NCI-H526 treated with DMSO at 0.1 percent for 48 hours (cell line): Measurements from ENCODE around the gene SDK2.

ENCODE experiments used
- DNase-seq: peaks from one replicate; lab custom pipeline; 2025; lab: John Stamatoyannopoulos, UW

The SDK2 gene

GRCh38 chr17:73555199-73555960 is 88.9 kb downstream of the SDK2 start:
- no peak for DNase-seq

- no peak for DNase-seq
These were observed 89.7 kb downstream of the SDK2 start for GRCh38 chr17:73554498-73554897.

GRCh38 chr17:73553311-73553710 is 90.9 kb downstream of the SDK2 start:
- DNase-seq, result no peak

DNA sequence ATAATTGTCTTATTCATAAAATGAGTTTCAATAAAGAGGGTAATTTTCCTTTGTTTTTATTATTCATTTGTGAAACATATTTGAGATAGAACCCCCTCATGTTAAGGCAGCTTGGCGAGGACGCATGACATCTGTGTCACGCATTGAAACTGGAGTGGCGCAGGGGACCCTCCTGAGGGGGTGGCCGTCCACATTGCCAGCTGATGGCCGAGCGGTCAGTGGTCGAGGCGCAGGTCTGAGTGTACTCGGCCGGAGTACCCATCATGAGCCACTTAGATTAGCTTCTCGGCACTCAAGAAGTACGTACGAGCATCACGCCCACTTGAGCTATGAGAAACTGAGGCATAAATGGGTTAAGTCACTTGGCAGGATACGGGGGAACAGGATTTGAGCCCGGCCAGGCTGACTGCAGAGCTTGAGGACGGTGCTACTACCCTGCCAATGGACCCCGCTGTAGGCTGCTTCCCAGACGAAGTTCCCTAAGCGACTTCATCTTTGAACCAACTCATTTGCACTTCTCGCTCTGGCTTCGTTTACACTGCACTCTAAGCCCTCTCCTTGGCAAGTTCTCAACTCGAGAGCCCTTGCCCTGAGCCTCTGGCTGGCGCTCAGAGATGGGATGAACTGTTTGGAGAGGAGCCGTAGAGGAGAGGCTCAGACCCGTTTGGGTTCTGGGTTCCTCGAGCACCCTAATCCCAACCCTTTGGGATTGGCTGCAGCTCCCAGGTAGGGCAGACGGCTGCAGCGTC is 91.8 kb downstream of the SDK2 start:
- DNase-seq, result no peak

DNA sequence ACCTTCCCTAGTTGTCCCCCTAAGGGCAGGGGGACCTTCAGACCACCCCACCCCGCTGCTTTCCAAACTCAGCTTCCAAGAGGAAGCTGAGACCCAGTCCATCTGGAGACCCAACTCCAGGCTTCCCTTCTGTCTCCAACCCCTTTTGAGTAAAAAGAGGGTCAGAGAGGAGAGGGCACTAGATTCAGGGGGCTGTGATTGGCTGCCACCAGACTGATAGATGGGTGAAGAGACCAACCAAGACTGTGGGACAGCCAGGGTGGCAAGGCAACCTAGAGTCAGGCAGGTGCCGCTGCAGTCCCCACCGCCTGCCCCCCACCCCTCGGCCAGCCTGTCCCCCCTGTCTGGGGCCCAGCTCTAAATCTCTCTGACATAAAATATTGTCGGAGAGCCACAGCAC is 92.5 kb downstream of the SDK2 start:
- DNase-seq, result no peak

DNA sequence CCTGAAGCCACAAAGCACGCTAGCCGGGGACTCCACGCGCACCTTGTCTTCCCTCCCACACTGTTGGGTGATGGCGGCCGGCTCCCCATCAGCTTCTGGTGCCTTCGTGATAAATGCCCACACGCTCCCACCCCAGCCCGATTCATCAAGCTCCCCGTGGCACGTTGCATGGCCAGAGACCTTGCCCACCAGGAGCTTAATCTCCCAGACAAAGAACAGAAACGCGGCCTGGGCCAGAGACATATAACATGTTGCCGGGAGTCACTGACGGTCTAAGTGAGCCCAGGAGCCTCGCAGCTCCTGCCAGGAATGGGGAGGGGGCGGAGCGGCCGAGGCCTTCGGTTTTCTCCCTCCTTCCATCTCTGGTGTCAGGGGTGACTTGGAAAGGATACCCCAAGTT is 93.1 kb downstream of the SDK2 start:
- DNase-seq, result no peak

DNA sequence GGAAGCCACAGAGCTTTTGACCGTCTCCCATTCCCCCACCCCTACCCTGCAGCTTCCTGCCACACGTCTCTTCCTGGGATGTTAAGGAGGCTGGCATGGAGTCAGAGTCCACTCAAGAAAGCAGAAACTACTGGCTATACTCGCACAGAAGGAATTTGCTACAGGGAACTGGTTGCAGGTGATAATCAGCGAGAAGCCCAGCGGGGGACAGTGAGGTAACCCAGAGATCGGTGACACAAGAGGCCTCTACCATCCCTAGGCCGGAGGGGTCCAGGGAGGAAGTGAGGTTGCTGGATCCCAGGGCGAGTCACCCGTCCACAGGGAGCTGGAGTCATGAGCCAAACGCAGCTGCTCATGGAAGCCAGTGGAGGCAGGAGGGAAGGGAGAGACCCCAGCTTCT is 93.7 kb downstream of the SDK2 start:
- no peak for DNase-seq

GRCh38 chr17:73549841-73550430 is 94.3 kb downstream of the SDK2 start:
- no peak for DNase-seq

GRCh38 chr17:73548620-73549311 is 95.5 kb downstream of the SDK2 start:
- no peak for DNase-seq

DNA sequence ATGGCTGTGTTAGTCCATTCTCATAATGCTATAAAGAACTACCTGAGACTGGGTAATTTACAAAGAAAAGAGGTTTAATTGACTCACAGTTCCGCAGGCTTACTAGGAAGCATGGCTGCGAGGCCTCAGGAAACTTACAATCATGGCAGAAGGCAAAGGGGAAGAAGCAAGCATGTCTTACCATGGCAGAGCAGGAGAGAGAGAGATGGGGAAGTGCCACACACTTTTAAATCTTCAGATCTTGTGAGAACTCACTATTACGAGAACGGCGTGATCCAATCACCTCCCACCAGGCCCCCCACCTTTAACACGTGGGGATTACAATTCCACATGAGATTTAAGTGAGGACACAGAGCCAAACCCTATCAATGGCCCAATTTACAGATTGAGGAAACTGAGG is 96.5 kb downstream of the SDK2 start:
- DNase-seq, result no peak

GRCh38 chr17:73546770-73547536 is 97.3 kb downstream of the SDK2 start:
- peak; percentile 1 for DNase-seq

- no peak for DNase-seq
These were observed 98.1 kb downstream of the SDK2 start for GRCh38 chr17:73546114-73546513.

GRCh38 chr17:73545109-73546032 is 98.9 kb downstream of the SDK2 start:
- no peak for DNase-seq

GRCh38 chr17:73544333-73544732 is 99.9 kb downstream of the SDK2 start:
- DNase-seq, result no peak

GRCh38 chr17:73542323-73542722 is 101.9 kb downstream of the SDK2 start:
- DNase-seq, result no peak

DNA sequence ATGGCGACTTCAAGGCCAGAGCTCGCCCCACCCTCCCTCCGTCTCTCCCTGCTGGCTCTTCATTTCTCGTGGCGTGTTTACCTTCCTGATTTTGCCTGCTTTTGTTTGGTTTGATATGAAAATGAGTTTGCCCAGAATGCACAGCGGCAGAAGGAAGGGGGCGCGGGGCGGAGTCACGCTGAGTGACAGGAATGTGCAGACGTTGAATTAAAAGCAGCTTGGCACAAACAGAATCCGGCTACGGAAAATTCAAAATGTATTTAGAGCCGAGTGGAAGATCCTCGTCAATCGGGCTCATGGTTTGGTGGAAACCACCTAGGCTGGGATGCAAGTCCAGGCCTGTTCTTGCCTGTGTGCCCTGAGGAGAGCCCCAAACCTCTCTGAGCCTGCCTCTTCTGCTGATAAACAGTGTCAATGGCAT is 102.7 kb downstream of the SDK2 start:
- peak; percentile 30 for DNase-seq

GRCh38 chr17:73541111-73541510 is 103.1 kb downstream of the SDK2 start:
- DNase-seq, result no peak

GRCh38 chr17:73539166-73539565 is 105.1 kb downstream of the SDK2 start:
- DNase-seq, result no peak

- no peak for DNase-seq
These were observed 105.8 kb downstream of the SDK2 start for GRCh38 chr17:73538445-73538844.

DNA sequence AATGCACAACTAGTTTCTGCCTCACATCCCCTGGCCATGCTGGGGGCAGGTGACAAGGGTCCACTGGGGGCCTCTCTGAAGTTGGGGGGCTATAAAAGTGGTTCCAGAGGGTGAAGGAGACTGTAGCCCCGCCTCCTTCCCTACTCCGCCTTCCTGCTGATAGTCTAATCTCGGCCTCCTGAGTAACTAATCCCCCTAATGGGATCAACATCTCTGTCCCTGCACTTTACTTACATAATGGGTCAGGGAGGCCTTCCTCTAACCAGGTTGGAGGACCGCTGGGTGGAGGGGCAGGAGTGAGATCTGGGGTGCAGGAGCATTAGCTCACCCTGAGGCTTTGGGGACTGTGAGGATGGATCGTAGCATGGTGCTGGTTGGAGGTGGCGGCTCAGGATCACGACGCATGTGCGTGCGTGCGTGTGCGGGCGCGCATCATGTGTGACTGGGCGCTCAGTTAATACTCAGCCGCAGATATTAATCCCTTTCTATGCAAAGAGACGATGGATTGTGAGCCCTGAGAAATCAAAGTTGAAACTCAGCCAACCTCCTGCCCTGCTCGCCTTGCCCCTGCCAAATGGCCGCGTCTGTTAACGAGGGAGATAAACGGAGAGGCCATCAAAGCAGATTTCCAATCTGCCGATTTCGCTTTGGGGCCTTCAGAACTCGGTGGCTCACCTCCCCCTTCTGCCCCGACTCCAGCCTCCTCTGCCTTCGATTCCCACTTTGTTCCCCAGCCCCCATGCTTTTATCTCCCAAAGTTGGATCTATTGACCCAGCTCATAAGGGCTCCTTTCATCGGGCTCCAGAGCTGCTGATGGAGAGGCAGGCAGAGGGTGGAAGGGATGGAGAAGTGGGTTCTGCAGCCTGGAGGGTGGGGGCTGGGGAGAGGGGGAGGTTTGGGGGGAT is 107.3 kb downstream of the SDK2 start:
- DNase-seq, result no peak
